HG03045 (cell line): Measurements from ENCODE around the gene NOXRED1.

Experiments
- ATAC-seq: cut with Tn5 transposase; IDR thresholded peaks from one replicate; pipeline ENCODE4 v1.9.1; 2021; ENCODE audit warnings: mild to moderate bottlenecking, moderate library complexity; ENCODE audit not compliant: unreplicated experiment

The NOXRED1 gene

DNA sequence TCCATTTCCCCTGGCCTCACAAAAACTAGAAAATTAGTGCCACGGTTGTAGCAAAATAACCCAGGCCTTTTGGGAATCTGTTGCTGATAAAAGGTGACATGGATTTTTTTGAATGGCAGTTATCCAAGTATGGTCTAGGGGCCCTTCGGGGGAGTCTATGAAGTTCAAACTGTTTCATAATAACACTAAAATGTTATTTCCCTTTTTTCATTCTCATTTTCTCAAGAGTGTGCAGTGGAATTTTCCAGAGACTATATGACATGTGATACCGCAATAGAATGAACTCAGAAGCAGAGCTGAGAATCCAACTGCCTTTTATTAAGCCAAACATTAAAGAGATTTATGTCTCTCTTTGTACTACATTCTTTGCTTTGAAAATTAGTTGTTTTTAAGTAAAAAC lies 75.6 kb downstream of the NOXRED1 start:
- ATAC-seq: no peak

DNA sequence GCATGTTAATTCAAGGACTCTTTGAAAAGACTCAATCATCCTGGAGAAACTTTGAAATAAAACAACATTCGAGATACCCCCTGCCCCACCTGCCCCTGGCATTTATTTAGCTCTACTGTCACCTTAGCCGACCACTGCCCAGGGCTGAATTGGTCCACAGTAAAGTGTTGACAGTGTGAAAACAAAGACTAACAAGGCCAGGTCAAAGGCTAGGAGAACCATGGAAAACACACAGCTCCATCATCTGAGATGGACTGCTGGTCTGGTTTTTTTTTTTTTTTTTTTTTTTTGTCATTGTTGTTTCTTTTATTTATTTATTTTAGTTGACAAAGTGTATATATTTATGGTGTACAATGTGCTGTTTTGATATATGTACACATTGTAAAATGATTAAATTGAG lies 76.8 kb downstream of the NOXRED1 start:
- ATAC-seq: no peak

DNA sequence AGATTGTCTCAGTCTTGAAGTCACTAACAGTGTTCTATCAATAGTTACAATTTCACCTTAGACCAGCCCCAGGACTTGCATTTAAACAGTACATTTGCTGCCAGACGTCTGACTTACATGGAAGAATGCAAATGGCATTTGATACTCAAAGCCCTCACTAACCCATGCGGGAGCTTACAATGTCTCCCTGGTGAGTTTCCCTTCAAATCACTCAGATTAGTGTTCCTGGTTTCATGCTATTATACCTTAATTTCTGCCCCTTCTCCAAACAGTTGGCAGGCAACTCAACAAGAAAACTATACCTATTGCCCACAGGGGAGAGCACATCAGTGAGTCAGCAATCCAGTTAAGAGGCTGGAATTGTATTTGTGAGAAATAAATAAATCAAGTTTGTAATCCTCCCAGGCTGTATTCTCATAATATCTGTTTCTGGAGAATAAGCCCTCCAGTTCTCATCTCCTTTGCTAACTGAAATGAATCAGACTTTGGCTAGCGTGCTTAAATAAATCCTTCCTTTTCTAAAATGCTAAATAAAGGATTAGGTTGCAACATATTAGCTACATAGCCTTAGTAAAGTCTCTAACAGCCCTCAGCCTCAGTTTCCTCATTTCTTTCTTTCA lies 78.8 kb downstream of the NOXRED1 start:
- ATAC-seq: no peak
